GM12878 (cell line): ENCODE results near the gene DCDC1. TPM values are rescaled to one million over a fixed set of nuclear protein-coding genes. Genes with fewer than 3 reads are reported as not detected.

Source experiments
- ATAC-seq: fragments of 200-7000 bp; cut with Tn5 transposase; 3 replicates; pipeline ENCODE4 v1.9.1; 2020; ENCODE audit warnings: mild to moderate bottlenecking, moderate library complexity
- BruUV-seq: library from RNA; stranded (reverse); fragments of 400-500 nt; replicated peaks from 2 replicates; lab custom pipeline; 2021; lab: Mats Ljungman, UMichigan
- CTCF ChIA-PET: fragments of 300-600 bp; sonication (Branson Sonifier 250); formaldehyde crosslinking; extraction: SDS; loops from one replicate; lab custom pipeline; 2021; ENCODE audit warnings: inconsistent platforms; lab: Yijun Ruan, JAX
- POLR2A ChIA-PET: fragments of 350-600 bp; formaldehyde crosslinking; extraction: SDS; loops from one replicate; lab custom pipeline; 2021; ENCODE audit warnings: inconsistent platforms; lab: Charles Lee
- RAD21 ChIA-PET: fragments of 300-600 bp; sonication (Branson Sonifier 250); formaldehyde crosslinking; loops from one replicate; lab custom pipeline; 2023; ENCODE audit warnings: antibody characterized with exemption; ENCODE audit not compliant: unreplicated experiment; lab: Charles Lee
- SMC1A ChIA-PET: fragments of 300-600 bp; sonication (Branson Sonifier 250); formaldehyde crosslinking; loops from one replicate; lab custom pipeline; 2023; ENCODE audit not compliant: unreplicated experiment, uncharacterized antibody; lab: Charles Lee
- DNase-seq: peaks from one replicate; pipeline ENCODE4 v3.0.0-alpha.2; 2011; ENCODE audit warnings: low read depth, low spot score
- FAIRE-seq: peaks from 3 replicates; lab custom pipeline; 2011; peaks lifted over from hg19 to GRCh38; lab: Jason Lieb, UNC
- H2AFZ ChIP-seq: 2 replicates; pipeline ENCODE4 v1.6.0; 2011; ENCODE audit warnings: low read depth, low read length, control low read depth; ENCODE audit not compliant: control insufficient read depth
- H3K27ac ChIP-seq: 2 replicates; pipeline ENCODE4 v1.5.1; 2011; ENCODE audit warnings: control low read depth; ENCODE audit not compliant: control insufficient read depth, insufficient read depth
- H3K27me3 ChIP-seq, 2 experiments: replicated peaks in 1 of 2; 2 replicates each; pipeline versions ENCODE4 v1.6.0 to v1.6.1; 2011; ENCODE audit warnings: low read length in 1 of 2; ENCODE audit not compliant: control insufficient read depth in 2 of 2, insufficient read depth in 2 of 2
- H3K36me3 ChIP-seq, 2 experiments: 2 replicates each; pipeline ENCODE4 v1.5.1; 2011; ENCODE audit warnings: low read length in 1 of 2; ENCODE audit not compliant: control insufficient read depth in 2 of 2, insufficient read depth in 2 of 2
- H3K4me1 ChIP-seq: 2 replicates; pipeline ENCODE4 v1.6.1; 2011; ENCODE audit warnings: mild to moderate bottlenecking, low read length, moderate library complexity, mixed read lengths; ENCODE audit not compliant: control insufficient read depth, insufficient read depth
- H3K4me2 ChIP-seq: 2 replicates; pipeline ENCODE4 v1.6.0; 2011; ENCODE audit warnings: control low read depth; ENCODE audit not compliant: control insufficient read depth, insufficient read depth
- H3K4me3 ChIP-seq: fragments of 200-600 bp; sonication (generic); 2 replicates; pipeline ENCODE4 v1.5.1; 2016
- H3K79me2 ChIP-seq: 2 replicates; pipeline ENCODE4 v1.6.0; 2011; ENCODE audit warnings: low read length; ENCODE audit not compliant: control insufficient read depth, insufficient read depth
- H3K9ac ChIP-seq: 2 replicates; pipeline ENCODE4 v1.8.0; 2011; ENCODE audit warnings: low read length, control low read depth, mixed read lengths; ENCODE audit not compliant: control insufficient read depth, insufficient read depth
- H3K9me3 ChIP-seq: replicated peaks from 3 replicates; pipeline ENCODE4 v1.5.1; 2011; ENCODE audit warnings: mild to moderate bottlenecking, low read length; ENCODE audit not compliant: control insufficient read depth, insufficient read depth
- H4K20me1 ChIP-seq: 2 replicates; pipeline ENCODE4 v1.6.0; 2011; ENCODE audit not compliant: control insufficient read depth, insufficient read depth
- CREB1 ChIP-seq: IDR thresholded peaks from 2 replicates; pipeline ENCODE4 v1.6.1; 2012; ENCODE audit warnings: low read depth, mild to moderate bottlenecking, inconsistent platforms
- ETV6 ChIP-seq, 2 experiments: fragments of 450-650 bp in 1 of 2; IDR thresholded peaks in 1 of 2; conservative IDR thresholded peaks in 1 of 2; 2 replicates each; pipeline ENCODE4 v1.6.1; 2014; ENCODE audit warnings: antibody characterized with exemption in 1 of 2, borderline replicate concordance in 1 of 2, low read depth in 1 of 2, mild to moderate bottlenecking in 1 of 2, moderate library complexity in 1 of 2
- IRF4 ChIP-seq: IDR thresholded peaks from 2 replicates; pipeline ENCODE4 v1.6.1; 2011; ENCODE audit warnings: low read depth, low read length
- IRF5 ChIP-seq: fragments of 450-650 bp; IDR thresholded peaks from 2 replicates; pipeline ENCODE4 v1.6.1; 2017; ENCODE audit warnings: borderline replicate concordance
- NKRF ChIP-seq: fragments of 450-650 bp; conservative IDR thresholded peaks from 2 replicates; pipeline ENCODE4 v1.6.1; 2017; ENCODE audit warnings: mild to moderate bottlenecking, moderate library complexity
- SMAD1 ChIP-seq: fragments of 450-650 bp; IDR thresholded peaks from 2 replicates; pipeline ENCODE4 v1.6.1; 2018; ENCODE audit warnings: mild to moderate bottlenecking, low read depth; ENCODE audit not compliant: partially characterized antibody
- SMAD5 ChIP-seq: IDR thresholded peaks from 2 replicates; pipeline ENCODE4 v1.6.1; 2016; ENCODE audit warnings: antibody characterized with exemption, low read depth
- WGBS: methylation state at CpG from one replicate; pipeline ENCODE4 v1.1.6; 2016; ENCODE audit warnings: low lambda C conversion rate; ENCODE audit not compliant: insufficient replicate concordance, insufficient coverage; ENCODE audit errors: missing lambda C conversion rate; 5-methylcytosine and 5-hydroxymethylcytosine counted together
- in situ Hi-C: fragments of 300-500 bp; cut with MboI; formaldehyde crosslinking; loops from 9 replicates; pipeline ENCODE4 v1.14.3; 2018; ENCODE audit warnings: mixed read lengths
- intact Hi-C: fragments of 100-400 bp; cut with micrococcal nuclease; formaldehyde crosslinking; loops from one replicate; pipeline ENCODE4 v1.14.2; 2022; ENCODE audit not compliant: unreplicated experiment
- polyA plus RNA-seq, 11 experiments: library from polyadenylated mRNA; depleted of rRNA in 4 of 11; unstranded in 6 of 11; stranded (reverse) in 5 of 11; fragments of >200 nt; fragmentation: Nextera tagmentation in 4 of 11; fragmentation: Illumina TruSeq in 1 of 11; extraction: Ambion mirVana in 4 of 11; extraction: Trizol in 1 of 11; gene quantifications; 1 replicate in 1 of 11; 2 replicates in 10 of 11; pipeline versions ENCODE4 v1.2.1 to v1.2.3, GENCODE V29; 2011 to 2016; ENCODE audit warnings: inconsistent platforms in 2 of 11, missing spikeins in 2 of 11, low read depth in 1 of 11
- total RNA-seq, 4 experiments: library from RNA; depleted of rRNA in 3 of 4; stranded (reverse); fragments of >200 nt in 3 of 4; fragmentation: Illumina TruSeq in 1 of 4; extraction: Trizol in 1 of 4; gene quantifications; 2 replicates each; pipeline versions ENCODE4 v1.2.1 to v1.2.3, GENCODE V29; 2013 to 2021

DCDC1 gene
- total and polyA plus RNA-seq, 10 of the 15 experiments (the other 5 are each of a cell fraction or from before 2014, with no cell fraction given), result not detected

DNA sequence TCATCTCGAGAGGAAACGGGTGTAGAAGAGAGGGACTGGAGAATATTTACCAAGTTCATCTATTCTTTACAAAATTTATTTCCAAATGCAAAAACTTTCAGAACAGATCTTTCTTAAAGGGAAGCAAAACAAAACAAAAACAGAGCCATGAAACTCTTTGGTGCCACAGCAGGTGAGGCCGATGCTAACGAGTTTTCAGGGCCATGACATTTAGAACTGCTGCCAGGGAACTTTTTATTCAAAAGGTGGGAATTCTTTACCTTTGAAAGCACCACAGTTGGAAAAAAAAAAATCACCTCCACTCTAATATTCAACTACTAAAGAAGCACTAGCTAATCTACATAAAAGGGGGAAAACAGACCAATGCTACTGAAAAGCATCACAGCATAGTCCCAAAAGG, 230.1 kb downstream of the DCDC1 start:
- H3K9ac ChIP-seq, result no peak overlapping the region
- no peak overlapping the region for H3K27ac ChIP-seq
- H3K9me3 ChIP-seq, result no peaks in the 10 kb centered on the region
- DNase-seq, result no peak
- H4K20me1 ChIP-seq, result no peaks in the 10 kb centered on the region
- H3K79me2 ChIP-seq, result no peaks in the 10 kb centered on the region
- no TSS peak for BruUV-seq
- TF ChIP-seq IRF4, result no peak
- TF ChIP-seq CREB1, result no peak
- TF ChIP-seq SMAD1, result no peak
- no peak for TF ChIP-seq SMAD5
- no peak for TF ChIP-seq ETV6 (conservative IDR thresholded peaks at IDR 0.05 in 1 of 2, IDR thresholded peaks at IDR 0.05 in 1 of 2; ENCODE audit: borderline replicate concordance in 1 of 2, low read depth in 1 of 2)
- TF ChIP-seq IRF5, result no peak
- TF ChIP-seq NKRF, result no peak
- TF ChIP-seq, all 136 proteins: peak for 0
- CTCF ChIA-PET, result interaction anchor here (0.6 kb wide), 1 partner anchor 146 kb away, joined by 3 read pairs; no protein-coding TSS in a partner anchor
- RAD21 ChIA-PET, result no interaction called here
- FAIRE-seq (no peak), ATAC-seq (no peak)
- POLR2A ChIA-PET, result no interaction called here
- Histone ChIP-seq H3K4me1 (no peaks in the 10 kb centered on the region), H3K36me3 (no peaks in the 10 kb centered on the region), H3K4me2 (no peak overlapping the region), H3K4me3 (no peak overlapping the region), H3K27me3 (no peaks in the 10 kb centered on the region), H2AFZ (no peak overlapping the region)
- intact Hi-C loops (no loop called here), in situ Hi-C loops (no loop called here)
- WGBS, result 0% methylated on average over 4 of the region's 4 CpGs
- SMC1A ChIA-PET, result no interaction called here
